Ishikawa (cell line): ENCODE measurements around the gene JMJD7.

Experiments used
- CEBPB ChIP-seq: IDR thresholded peaks from 2 replicates; pipeline ENCODE4 v1.6.1; 2012
- CREB1 ChIP-seq: IDR thresholded peaks from 2 replicates; pipeline ENCODE4 v1.6.1; 2012; ENCODE audit warnings: low read depth
- EGR1 ChIP-seq: IDR thresholded peaks from 2 replicates; pipeline ENCODE4 v1.6.1; 2012
- EP300 ChIP-seq: IDR thresholded peaks from 2 replicates; pipeline ENCODE4 v1.6.1; 2012; ENCODE audit warnings: borderline replicate concordance
- FOXM1 ChIP-seq: IDR thresholded peaks from 2 replicates; pipeline ENCODE4 v1.6.1; 2012; ENCODE audit warnings: low read depth, borderline replicate concordance
- MAX ChIP-seq: IDR thresholded peaks from 2 replicates; pipeline ENCODE4 v1.6.1; 2012
- NFIC ChIP-seq: IDR thresholded peaks from 2 replicates; pipeline ENCODE4 v1.6.1; 2012
- RAD21 ChIP-seq: IDR thresholded peaks from 2 replicates; pipeline ENCODE4 v1.6.1; 2012; ENCODE audit warnings: low read depth
- REST ChIP-seq: IDR thresholded peaks from 2 replicates; pipeline ENCODE4 v1.6.1; 2012; ENCODE audit warnings: low read depth, mild to moderate bottlenecking
- TAF1 ChIP-seq: IDR thresholded peaks from 2 replicates; pipeline ENCODE4 v1.6.1; 2012; ENCODE audit warnings: low read depth, mild to moderate bottlenecking
- TCF12 ChIP-seq: IDR thresholded peaks from 2 replicates; pipeline ENCODE4 v1.6.1; 2012; ENCODE audit warnings: low read depth
- TEAD4 ChIP-seq: IDR thresholded peaks from 2 replicates; pipeline ENCODE4 v1.6.1; 2012
- YY1 ChIP-seq: IDR thresholded peaks from 2 replicates; pipeline ENCODE4 v1.6.1; 2012; ENCODE audit warnings: low read depth
- ZBTB7A ChIP-seq: IDR thresholded peaks from 2 replicates; pipeline ENCODE4 v1.6.1; 2012; ENCODE audit warnings: low read depth
- TF ChIP-seq, protein P1 (sequence below): IDR thresholded peaks from 2 replicates; pipeline ENCODE4 v1.6.1; 2012

JMJD7 gene

GRCh38 chr15:41860049-41860828 lies 32.3 kb downstream of the JMJD7 start:
- TF ChIP-seq MAX (no peak), REST (no peak), EP300 (no peak), TEAD4 (no peak), TAF1 (no peak), CREB1 (no peak), TCF12 (no peak), ZBTB7A (no peak), YY1 (no peak), EGR1 (no peak)
- TF ChIP-seq, protein P1, sequence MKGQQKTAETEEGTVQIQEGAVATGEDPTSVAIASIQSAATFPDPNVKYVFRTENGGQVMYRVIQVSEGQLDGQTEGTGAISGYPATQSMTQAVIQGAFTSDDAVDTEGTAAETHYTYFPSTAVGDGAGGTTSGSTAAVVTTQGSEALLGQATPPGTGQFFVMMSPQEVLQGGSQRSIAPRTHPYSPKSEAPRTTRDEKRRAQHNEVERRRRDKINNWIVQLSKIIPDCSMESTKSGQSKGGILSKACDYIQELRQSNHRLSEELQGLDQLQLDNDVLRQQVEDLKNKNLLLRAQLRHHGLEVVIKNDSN, result no peak

DNA sequence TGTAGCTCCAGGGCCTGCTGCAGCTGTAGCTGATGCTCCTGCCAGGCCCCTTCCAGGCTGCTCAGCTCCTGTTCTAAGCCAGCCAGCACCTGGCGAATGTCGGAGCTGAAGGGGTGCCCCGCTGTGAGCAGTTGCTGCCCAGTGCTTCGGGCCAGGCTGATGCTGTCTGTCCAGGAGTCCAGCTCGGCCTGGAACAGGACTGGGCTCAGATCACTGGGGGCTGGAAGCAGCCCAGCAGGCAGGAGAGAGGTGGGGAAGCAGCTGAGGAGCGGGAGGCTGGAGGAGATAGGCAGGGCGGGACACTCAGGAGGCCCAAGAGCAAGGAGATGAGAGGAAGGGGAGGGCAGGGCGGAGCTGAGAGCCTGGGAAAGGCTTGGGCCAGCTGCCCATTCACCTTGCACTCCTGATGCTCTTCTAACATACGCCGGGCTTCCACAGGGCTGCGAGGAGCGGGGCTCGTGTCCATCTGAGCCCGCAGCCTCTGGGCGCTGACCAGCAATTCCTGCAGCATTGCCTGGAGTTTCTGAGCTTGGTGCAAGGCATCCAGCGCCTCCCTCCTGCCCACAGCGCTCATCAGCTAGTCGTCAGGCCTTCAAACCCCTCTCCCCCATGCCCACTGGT lies 34.0 kb downstream of the JMJD7 start:
- TF ChIP-seq EP300 (no peak), REST (0 out of 2 replicates have a peak, but pooled peaks have one; percentile 10)

GRCh38 chr15:41862515-41863116 lies 34.7 kb downstream of the JMJD7 start:
- TF ChIP-seq, protein P1, result no peak
- TF ChIP-seq EP300 (peak; percentile 48; the same call in 1 of the 2 replicates), TCF12 (peak; percentile 68), TAF1 (no peak), MAX (peak; percentile 98), NFIC (peak; percentile 85), RAD21 (peak; percentile 17; the same call in 1 of the 2 replicates)

DNA sequence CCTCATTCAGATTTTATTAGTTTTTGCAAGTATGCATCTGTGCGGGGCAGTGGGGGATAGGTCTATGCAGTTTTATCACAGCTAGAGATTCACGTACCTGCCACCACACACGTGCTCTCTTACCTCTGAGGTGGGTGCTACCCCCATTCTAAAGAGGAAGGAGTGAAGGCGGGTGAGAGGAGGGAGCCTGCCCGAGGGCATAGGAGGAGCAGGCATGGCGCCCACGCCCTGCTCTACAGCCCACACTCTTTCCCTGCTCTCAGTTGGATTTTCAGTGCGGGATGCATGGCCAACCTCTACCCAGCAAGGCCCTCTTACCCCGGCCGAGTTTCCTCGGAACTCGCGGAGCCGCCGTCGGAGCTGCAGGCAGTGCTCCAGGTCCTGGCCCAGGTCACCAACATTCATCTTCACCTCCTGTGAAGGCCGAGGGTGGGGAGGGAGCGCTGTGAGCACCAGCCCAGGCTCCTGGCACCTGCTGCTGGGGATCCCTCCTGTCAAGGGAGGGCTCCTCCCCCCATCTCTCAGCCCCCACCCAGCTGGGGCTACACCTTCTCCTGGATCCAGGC lies 37.7 kb downstream of the JMJD7 start:
- TF ChIP-seq TAF1, result no peak
- TF ChIP-seq, protein P1, result no peak
- no peak for TF ChIP-seq YY1
- no peak for TF ChIP-seq CREB1
- TF ChIP-seq FOXM1, result no peak
- no peak for TF ChIP-seq RAD21
- TF ChIP-seq CEBPB, result no peak
- no peak for TF ChIP-seq TCF12
- TF ChIP-seq EGR1, result no peak
- no peak for TF ChIP-seq NFIC
- no peak for TF ChIP-seq MAX
- no peak for TF ChIP-seq REST
- no peak for TF ChIP-seq EP300
- TF ChIP-seq TEAD4, result no peak
- TF ChIP-seq ZBTB7A, result no peak
